Caco-2 (cell line): ENCODE data around the gene SEBOX. TPM values are rescaled to one million over a fixed set of nuclear protein-coding genes. Genes with fewer than 3 reads are reported as not detected.
A peak's percentile ranks its signal among the peaks of the same experiment; 100 is the strongest.

Source experiments
- BruUV-seq: library from RNA; stranded (reverse); fragments of 400-500 nt; replicated peaks from 2 replicates; lab custom pipeline; 2021; lab: Mats Ljungman, UMichigan
- CTCF ChIA-PET: fragments of 300-600 bp; sonication (Branson Sonifier 250); formaldehyde crosslinking; loops from one replicate; lab custom pipeline; 2022; ENCODE audit warnings: antibody characterized with exemption; lab: Charles Lee
- POLR2A ChIA-PET: fragments of 300-600 bp; sonication (Branson Sonifier 250); formaldehyde crosslinking; loops from one replicate; lab custom pipeline; 2022; ENCODE audit warnings: antibody characterized with exemption; lab: Charles Lee
- DNase-seq, 2 experiments: peaks; one replicate each; pipeline versions ENCODE4 v3.0.0 to v3.0.0-alpha.2; 2020 to 2022
- H3K27me3 ChIP-seq: replicated peaks from 2 replicates; pipeline ENCODE4 v1.6.0; 2011; ENCODE audit warnings: low read length; ENCODE audit not compliant: control insufficient read depth, insufficient read depth
- H3K36me3 ChIP-seq: 2 replicates; pipeline ENCODE4 v1.5.1; 2011; ENCODE audit warnings: low read length; ENCODE audit not compliant: control insufficient read depth, insufficient read depth
- H3K4me1 ChIP-seq: fragments of 250-450 bp; sonication (Bioruptor Pico); 2 replicates; pipeline ENCODE4 v1.5.1; 2020; ENCODE audit warnings: mild to moderate bottlenecking
- H3K4me3 ChIP-seq: 2 replicates; pipeline ENCODE4 v1.5.1; 2011; ENCODE audit warnings: low read depth, mild to moderate bottlenecking, control low read depth, low read length
- H3K9me3 ChIP-seq: fragments of 250-450 bp; sonication (Bioruptor Pico); 2 replicates; pipeline ENCODE4 v1.5.1; 2020; ENCODE audit warnings: mild to moderate bottlenecking, moderate library complexity
- H3K27ac Mint-ChIP-seq: one replicate; pipeline ENCODE4 v1.8.0; 2022; ENCODE audit warnings: mixed read lengths; ENCODE audit not compliant: unreplicated experiment
- H3K27me3 Mint-ChIP-seq: one replicate; pipeline ENCODE4 v1.8.0; 2022; ENCODE audit warnings: mixed read lengths; ENCODE audit not compliant: insufficient read depth, unreplicated experiment
- H3K36me3 Mint-ChIP-seq: one replicate; pipeline ENCODE4 v1.8.0; 2022; ENCODE audit warnings: mild to moderate bottlenecking, mixed read lengths; ENCODE audit not compliant: insufficient read depth, unreplicated experiment
- H3K4me1 Mint-ChIP-seq: one replicate; pipeline ENCODE4 v1.8.0; 2022; ENCODE audit warnings: low read depth, mixed read lengths; ENCODE audit not compliant: unreplicated experiment
- H3K4me3 Mint-ChIP-seq: one replicate; pipeline ENCODE4 v1.8.0; 2022; ENCODE audit warnings: mild to moderate bottlenecking, moderate library complexity, mixed read lengths; ENCODE audit not compliant: unreplicated experiment
- H3K9me3 Mint-ChIP-seq: one replicate; pipeline ENCODE4 v1.8.0; 2022; ENCODE audit warnings: mixed read lengths; ENCODE audit not compliant: unreplicated experiment
- CTCF ChIP-seq, 2 experiments: fragments of 200-600 bp in 1 of 2; IDR thresholded peaks; 1 replicate in 1 of 2; 2 replicates in 1 of 2; pipeline versions ENCODE4 v1.5.1 to v1.8.0; 2011 to 2022; ENCODE audit warnings: antibody characterized with exemption in 1 of 2, control low read depth in 1 of 2, inconsistent platforms in 1 of 2, low read depth in 1 of 2, low read length in 1 of 2, mild to moderate bottlenecking in 1 of 2, moderate library complexity in 1 of 2; ENCODE audit not compliant: insufficient read depth in 1 of 2, severe bottlenecking in 1 of 2, unreplicated experiment in 1 of 2
- intact Hi-C: fragments of 100-400 bp; cut with micrococcal nuclease; formaldehyde crosslinking; loops from one replicate; pipeline ENCODE4 v1.10.0; 2022; ENCODE audit not compliant: unreplicated experiment
- total RNA-seq: library from RNA; stranded (reverse); gene quantifications from 2 replicates; pipeline ENCODE4 v1.2.3, GENCODE V29; 2022

SEBOX gene
- total RNA-seq, 1 experiment from 2014 or later: not detected

GRCh38 chr17:28343491-28343932, 21.5 kb downstream of the SEBOX start:
- Histone ChIP-seq H3K27me3 (no peaks in the 10 kb centered on the region), H3K9me3 (no peaks in the 10 kb centered on the region), H3K36me3 (peaks cover 24% of the 10 kb centered on the region), H3K4me3 (no peak overlapping the region), H3K4me1 (peaks cover 22% of the 10 kb centered on the region)
- peak in 1 of 2 experiments; percentile 52 for DNase-seq
- no peak for TF ChIP-seq CTCF (IDR thresholded peaks at IDR 0.05; ENCODE audit: insufficient read depth in 1 of 2, low read depth in 1 of 2, low read length in 1 of 2, severe bottlenecking in 1 of 2, unreplicated experiment in 1 of 2)
- peaks cover 8% of the 10 kb centered on the region for H3K4me1 Mint-ChIP-seq
- H3K27ac Mint-ChIP-seq: no peak overlapping the region
- H3K9me3 Mint-ChIP-seq: no peaks in the 10 kb centered on the region
- POLR2A ChIA-PET: interaction anchor here (0.9 to 1.3 kb wide), 2 partner anchors 8 to 14 kb away, joined by 5 to 11 read pairs; partner anchors contain the start of genes IFT20, POLDIP2 and TNFAIP1
- CTCF ChIA-PET: interaction anchor here (0.5 to 1.2 kb wide), 5 partner anchors 8 to 123 kb away, joined by 3 to 5 read pairs (median 3); partner anchors contain the start of genes IFT20 and TNFAIP1
- H3K4me3 Mint-ChIP-seq: no peak overlapping the region
- peaks cover 90% of the 10 kb centered on the region for H3K36me3 Mint-ChIP-seq
- BruUV-seq: no TSS peak
- intact Hi-C loops: no loop called here
- H3K27me3 Mint-ChIP-seq: no peaks in the 10 kb centered on the region

- ChIA-PET CTCF (no interaction called here), POLR2A (interaction anchor here (0.6 kb wide), 1 partner anchor 95 kb away, joined by 3 read pairs; no protein-coding TSS in a partner anchor)
- Mint-ChIP-seq H3K27ac (peak overlapping the region; percentile 21), H3K4me1 (peaks cover 15% of the 10 kb centered on the region), H3K36me3 (peaks cover 90% of the 10 kb centered on the region), H3K4me3 (no peak overlapping the region), H3K27me3 (no peaks in the 10 kb centered on the region), H3K9me3 (no peaks in the 10 kb centered on the region)
- H3K9me3 ChIP-seq: no peaks in the 10 kb centered on the region
- no peaks in the 10 kb centered on the region for H3K27me3 ChIP-seq
- no peak for DNase-seq
- intact Hi-C loops: no loop called here
- no peak overlapping the region for H3K4me3 ChIP-seq
- peaks cover 25% of the 10 kb centered on the region for H3K4me1 ChIP-seq
- H3K36me3 ChIP-seq: peaks cover 19% of the 10 kb centered on the region
- BruUV-seq: no TSS peak
- no peak for TF ChIP-seq CTCF (IDR thresholded peaks at IDR 0.05; ENCODE audit: insufficient read depth in 1 of 2, low read depth in 1 of 2, low read length in 1 of 2, severe bottlenecking in 1 of 2, unreplicated experiment in 1 of 2)
Observed at GRCh38 chr17:28342313-28342712, 22.7 kb downstream of the SEBOX start.

- Histone ChIP-seq H3K9me3 (no peaks in the 10 kb centered on the region), H3K27me3 (no peaks in the 10 kb centered on the region), H3K4me3 (no peak overlapping the region), H3K4me1 (peaks cover 25% of the 10 kb centered on the region), H3K36me3 (peaks cover 14% of the 10 kb centered on the region)
- peaks cover 20% of the 10 kb centered on the region for H3K4me1 Mint-ChIP-seq
- BruUV-seq: no TSS peak
- DNase-seq: no peak
- POLR2A ChIA-PET: no interaction called here
- peak overlapping the region; percentile 21 for H3K27ac Mint-ChIP-seq
- CTCF ChIA-PET: no interaction called here
- peaks cover 84% of the 10 kb centered on the region for H3K36me3 Mint-ChIP-seq
- H3K27me3 Mint-ChIP-seq: no peaks in the 10 kb centered on the region
- no peak for TF ChIP-seq CTCF (IDR thresholded peaks at IDR 0.05; ENCODE audit: insufficient read depth in 1 of 2, low read depth in 1 of 2, low read length in 1 of 2, severe bottlenecking in 1 of 2, unreplicated experiment in 1 of 2)
- intact Hi-C loops: no loop called here
- no peak overlapping the region for H3K4me3 Mint-ChIP-seq
- no peaks in the 10 kb centered on the region for H3K9me3 Mint-ChIP-seq
Observed at GRCh38 chr17:28341516-28341915, 23.5 kb downstream of the SEBOX start.
